T-helper 1 cell treated with Interleukin-12 subunit alpha and Interleukin-12 subunit beta and Interleukin-4 antibody, amounts not matched to agents 30 ng/mL and 1 ng/mL, for 36 hours (primary cell): ENCODE results near the gene EMP2. TPM values are rescaled to one million over a fixed set of nuclear protein-coding genes. Genes with fewer than 3 reads are reported as not detected.

Experiments
- intact Hi-C: fragments of 100-400 bp; cut with micrococcal nuclease; formaldehyde crosslinking; loops from one replicate; pipeline ENCODE4 v1.15.1; 2024
- total RNA-seq: library from RNA; stranded (reverse); gene quantifications from 2 replicates; pipeline ENCODE4 v1.2.3, GENCODE V29; 2022

Gene EMP2
- total RNA-seq, 1 donor from 2014 or later, result not detected

GRCh38 chr16:10493276-10493675 is 87.1 kb downstream of the EMP2 start:
- intact Hi-C loops, result no loop called here

- intact Hi-C loops, result no loop called here
Measured at GRCh38 chr16:10490141-10490540, 90.3 kb downstream of the EMP2 start.

GRCh38 chr16:10485698-10486382 is 94.6 kb downstream of the EMP2 start:
- intact Hi-C loops, result no loop called here

GRCh38 chr16:10485159-10485558 is 95.2 kb downstream of the EMP2 start:
- intact Hi-C loops, result no loop called here

- intact Hi-C loops, result no loop called here
Measured at GRCh38 chr16:10480151-10480550, 100.2 kb downstream of the EMP2 start.

Other genes starting within 250 kb of the EMP2 start
- 50.6 and 52.9 TPM in 2 replicates for gene ATF7IP2, start 194.5 kb downstream of the EMP2 start, total RNA-seq
- not detected in 2 replicates for gene TEKT5, start 114.3 kb upstream of the EMP2 start, total RNA-seq
- gene NUBP1, start 163.2 kb upstream of the EMP2 start, total RNA-seq, result 39.4 and 40.9 TPM in 2 replicates
- gene TVP23A, start 238.2 kb upstream of the EMP2 start, total RNA-seq, result 0.22 and 0.32 TPM in 2 replicates